Dermis microvascular lymphatic vessel endothelial cell (primary cell): Measurements from ENCODE around the gene MBNL1. TPM values are rescaled to one million over a fixed set of nuclear protein-coding genes. Genes with fewer than 3 reads are reported as not detected.
"Not testable (repeated sequence)": the region's sequence is repeated elsewhere in the genome, so short reads cannot be mapped to it uniquely, and the experiment has no call there.

ENCODE experiments used
- DNase-seq, 2 donors: peaks; one replicate each; pipeline versions ENCODE4 v3.0.0 to v3.0.0-alpha.2; 2010; ENCODE audit warnings: low read depth in 2 of 2
- total RNA-seq: library from RNA; depleted of rRNA; stranded (reverse); fragments of >200 nt; gene quantifications from 2 replicates; pipeline ENCODE4 v1.2.1, GENCODE V29; 2014

MBNL1 gene
- total RNA-seq, 1 donor from 2014 or later: 316 TPM

DNA sequence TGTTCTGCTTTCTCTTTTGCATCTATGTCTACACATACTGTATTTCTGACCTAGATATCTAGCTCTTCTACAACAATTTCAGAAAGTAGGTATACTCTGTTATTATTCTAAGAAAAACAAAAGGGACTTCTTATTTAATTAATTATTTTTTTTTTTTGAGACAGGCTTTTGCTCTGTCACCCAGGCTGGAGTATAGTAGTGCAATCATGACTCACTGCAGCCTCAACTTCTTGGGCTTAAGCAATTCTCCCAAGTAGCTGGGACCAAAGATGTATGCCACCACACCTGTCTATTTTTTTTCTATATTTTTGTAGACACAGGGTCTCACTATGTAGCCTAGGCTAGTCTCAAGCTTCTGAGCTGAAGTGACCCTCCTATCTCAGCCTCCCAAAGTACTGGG, 130.6 kb downstream of the MBNL1 start:
- DNase-seq: peak in 1 of 2 donors; percentile 44

DNA sequence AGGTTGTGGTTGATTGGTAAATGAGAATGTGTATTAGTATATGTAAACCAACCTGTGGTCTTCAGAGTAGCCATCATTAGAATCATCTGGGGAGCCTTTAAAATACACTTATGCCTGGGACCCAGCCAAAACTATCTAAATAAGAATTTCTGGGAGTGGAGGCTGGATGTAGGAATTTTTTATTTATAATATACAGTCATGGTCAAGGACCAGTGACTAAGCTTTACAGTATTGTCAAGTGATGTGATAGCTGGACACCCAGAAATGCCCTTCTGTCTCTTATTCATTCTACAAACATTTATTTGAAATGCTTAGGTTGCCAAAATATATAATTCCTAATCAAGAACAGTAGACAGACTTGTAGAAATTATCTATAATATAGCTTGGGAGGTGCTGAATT, 132.2 kb downstream of the MBNL1 start:
- DNase-seq: no peak

DNA sequence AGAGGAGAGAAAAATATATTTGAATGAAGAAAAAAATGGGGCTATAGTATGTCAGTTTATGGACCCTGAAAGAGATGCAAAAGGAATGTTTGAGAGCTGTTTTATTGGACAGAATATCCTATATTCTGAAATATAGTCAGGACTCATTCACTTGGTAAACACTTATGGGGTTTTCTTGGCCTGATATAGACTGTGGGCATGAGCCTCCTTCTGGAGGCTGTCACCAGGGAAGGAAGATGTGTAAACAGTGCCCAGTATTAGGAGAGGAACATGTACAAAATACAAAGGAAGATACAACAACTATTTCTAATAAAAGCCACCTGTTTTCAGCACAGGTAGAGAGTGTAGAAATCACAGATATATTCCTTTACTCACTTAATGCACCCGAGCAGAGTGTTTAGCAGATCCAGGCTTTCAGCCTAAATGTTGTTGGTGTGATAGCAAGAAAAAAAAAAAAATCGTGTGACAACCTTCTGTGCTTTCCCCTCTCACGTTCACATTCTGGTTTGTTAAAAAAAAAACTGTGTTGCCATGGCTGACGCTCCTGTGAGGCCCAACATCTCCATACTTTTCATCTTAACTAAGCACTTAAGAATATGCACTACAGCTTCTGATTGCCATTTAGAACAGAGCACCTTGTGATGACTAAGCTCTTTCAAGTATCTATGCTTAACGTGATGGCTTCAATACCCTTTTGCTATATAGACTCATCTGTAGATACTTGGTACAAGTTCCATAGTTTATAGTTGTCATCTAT, 134.1 kb downstream of the MBNL1 start:
- DNase-seq: no peak

DNA sequence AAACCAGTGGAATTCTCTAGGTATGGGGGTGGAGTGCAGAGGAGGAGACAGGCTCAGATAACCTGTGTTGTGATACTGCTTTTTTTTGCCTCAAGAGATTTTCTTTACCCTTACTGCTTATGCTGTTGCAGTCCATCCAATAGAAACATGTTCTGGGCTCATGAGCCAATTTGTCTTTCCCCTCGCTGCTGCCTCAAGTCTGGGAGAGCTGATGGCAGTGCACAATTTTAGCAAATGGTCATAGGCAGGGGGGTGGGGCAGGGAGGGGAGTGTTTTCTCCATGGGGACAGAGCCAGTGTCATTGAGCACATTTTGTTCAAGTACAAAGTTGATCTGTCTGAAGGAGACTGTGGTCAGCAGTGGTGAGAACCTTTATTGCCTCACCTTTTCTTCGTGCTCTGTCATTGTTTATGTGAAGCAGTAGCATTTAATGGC, 134.9 kb downstream of the MBNL1 start:
- DNase-seq: no peak

DNA sequence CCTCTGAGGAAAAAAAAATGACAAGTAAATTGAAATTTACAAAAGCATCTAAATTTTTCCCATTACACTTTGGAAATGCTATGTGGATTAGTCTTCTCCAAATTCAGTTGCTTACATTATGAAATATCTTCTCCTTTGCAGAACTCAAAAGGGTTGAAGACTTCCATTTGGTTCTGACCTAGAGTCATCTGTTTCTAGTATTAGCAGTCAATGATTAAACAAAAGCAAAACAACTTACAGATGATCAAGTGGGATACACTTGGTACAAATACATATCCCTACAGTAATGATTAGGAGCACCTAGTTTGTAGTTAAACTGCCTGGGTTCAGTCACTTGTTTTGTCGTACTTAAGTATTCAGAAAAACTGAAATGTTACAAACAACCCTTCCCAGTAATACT, 136.2 kb downstream of the MBNL1 start:
- DNase-seq: no peak

DNA sequence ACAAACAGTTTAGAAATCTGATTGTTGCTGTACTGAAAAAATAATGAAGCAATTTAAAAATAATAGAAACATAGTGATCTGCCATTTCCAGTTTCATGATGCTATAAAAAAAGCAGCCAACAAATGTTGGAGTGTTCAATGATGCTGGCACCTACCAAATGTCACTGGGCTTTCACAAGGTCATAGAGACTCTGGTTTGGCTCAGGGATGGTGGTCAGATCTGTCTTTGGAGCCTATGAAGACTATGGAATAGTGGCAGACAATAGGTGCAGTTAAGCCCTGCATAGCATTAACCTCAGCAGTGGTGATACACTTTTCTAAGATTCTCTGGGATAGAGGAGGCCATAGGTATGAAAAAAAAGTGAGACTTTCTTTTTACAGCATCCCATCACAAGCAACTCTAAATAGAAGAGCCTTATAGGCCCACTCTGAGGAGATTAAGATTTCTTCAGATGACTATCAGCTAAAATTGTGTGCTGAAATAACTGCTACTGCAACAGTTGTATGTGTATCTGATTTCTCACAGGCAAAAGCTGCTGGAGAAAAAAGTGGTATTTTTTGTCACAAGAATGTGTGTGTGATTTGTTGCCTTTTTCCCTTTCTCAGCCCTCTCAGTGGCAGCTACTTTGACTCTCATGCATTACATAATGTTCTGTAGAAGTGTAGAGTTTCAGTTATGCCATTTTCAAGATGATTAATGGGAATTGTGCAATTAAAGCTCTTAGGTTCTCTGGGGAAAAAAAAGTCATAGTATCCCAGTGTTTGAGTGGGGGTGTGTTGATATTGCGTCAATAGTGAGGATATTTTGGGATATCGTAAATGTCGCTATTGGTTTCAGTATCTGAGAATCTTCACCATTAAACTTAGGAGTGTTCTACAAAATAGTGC, 137.4 kb downstream of the MBNL1 start:
- no peak for DNase-seq

DNA sequence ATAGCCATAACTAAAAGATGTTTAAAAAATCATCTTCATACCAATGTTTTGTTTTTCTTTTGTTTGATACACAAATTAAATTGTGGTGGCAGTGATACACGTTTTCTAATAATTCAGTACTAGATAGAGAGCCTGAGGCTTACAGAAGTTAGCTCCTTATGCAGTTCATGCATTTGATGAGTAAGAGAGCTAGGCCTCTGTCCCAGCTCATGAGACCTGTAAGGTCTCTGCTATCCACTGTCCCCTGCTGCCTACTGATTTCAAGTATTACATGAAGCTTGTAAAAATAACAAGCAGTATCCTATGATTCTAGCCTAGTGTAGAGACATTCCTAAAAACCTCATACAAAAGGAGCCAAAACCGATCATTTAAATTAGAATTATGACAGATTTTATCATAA, 144.5 kb downstream of the MBNL1 start:
- DNase-seq: no peak

DNA sequence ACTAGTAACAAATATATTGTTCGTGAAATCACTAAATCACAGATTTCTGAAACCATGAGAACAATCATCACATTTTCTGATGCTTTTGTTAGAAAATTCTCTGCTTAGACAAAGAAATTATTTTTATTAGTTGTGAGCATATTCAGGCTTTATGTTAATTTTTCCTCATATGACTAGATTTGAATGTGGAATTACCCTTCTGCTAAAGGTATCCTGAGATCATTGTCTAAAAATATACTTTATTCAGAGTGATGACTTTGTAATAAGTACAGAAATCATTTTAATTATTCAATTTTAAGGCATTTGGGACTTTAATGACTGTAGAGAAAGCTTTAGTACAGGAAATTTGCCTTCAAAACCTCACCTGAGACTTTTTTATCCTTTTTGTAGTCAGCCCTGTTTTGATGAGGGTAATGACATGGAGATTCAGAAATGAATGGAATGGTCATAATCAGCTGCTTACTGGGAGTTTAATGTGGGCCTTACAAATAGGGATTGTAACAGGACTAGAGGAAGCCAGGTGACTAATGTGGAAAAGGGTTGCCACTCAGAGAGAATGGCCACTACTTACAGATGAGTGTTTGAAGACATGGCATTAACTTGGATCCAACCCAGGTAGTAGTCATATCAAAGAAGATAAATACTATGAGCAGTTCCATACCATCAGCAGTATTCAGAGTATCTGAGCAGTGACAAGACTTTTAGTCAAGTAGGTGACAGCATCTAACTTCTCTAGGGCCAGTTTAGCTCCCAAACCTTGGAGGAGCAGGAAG, 148.3 kb downstream of the MBNL1 start:
- DNase-seq: no peak

DNA sequence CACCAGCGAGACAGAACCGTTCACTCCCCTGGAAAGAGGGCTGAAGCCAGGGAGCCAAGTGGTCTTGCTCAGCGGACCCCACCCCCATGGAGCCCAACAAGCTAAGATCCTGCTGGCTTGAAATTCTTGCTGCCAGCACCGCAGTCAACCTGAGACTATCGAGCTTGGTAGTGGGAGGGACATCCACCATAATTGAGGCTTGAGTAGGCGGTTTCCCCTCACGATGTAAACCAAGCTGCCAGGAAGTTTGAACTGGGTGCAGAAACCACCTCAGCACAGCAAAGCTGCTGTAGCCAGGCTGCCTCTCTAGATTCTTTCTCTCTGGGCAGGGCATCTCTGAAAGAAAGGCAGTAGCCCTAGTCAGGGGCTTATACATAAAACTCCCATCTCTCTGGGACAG, 151.0 kb downstream of the MBNL1 start:
- DNase-seq: no peak

DNA sequence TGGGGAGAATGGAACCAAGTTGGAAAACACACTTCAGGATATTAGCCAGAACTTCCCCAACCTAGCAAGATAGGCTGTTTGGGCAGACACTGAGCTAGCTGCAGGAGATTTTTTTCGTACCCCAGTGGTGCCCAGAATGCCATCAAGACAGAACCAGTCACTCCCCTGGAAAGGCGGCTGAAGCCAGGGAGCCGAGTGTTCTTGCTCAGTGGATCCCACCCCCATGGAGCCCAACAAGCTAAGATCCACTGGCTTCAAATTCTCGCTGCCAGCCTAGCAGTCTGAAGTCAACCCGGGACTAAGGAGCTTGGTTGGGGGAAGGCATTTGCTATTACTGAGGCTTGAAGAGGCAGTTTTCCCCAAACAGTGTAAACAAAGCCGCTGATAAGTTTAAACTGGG, 152.4 kb downstream of the MBNL1 start:
- DNase-seq: no peak

DNA sequence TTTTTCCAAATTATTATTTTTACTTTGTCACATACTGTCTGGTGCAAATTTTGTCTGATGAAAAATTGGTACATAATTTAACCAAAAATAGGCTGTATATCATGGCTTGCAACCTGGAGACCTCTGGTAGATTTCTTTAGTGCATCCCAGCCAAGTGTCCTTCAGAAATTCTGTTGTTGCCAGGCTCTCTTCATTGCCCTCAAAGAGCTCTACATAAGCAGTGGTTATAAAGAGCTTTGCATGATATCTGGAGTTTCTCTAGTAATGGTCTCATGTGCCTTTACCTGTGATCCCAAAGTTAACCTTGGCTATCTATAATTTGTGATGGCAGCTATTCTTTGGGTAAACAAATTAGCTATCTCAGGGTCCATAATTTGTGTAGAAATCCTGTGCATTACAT, 157.7 kb downstream of the MBNL1 start:
- no peak for DNase-seq

DNA sequence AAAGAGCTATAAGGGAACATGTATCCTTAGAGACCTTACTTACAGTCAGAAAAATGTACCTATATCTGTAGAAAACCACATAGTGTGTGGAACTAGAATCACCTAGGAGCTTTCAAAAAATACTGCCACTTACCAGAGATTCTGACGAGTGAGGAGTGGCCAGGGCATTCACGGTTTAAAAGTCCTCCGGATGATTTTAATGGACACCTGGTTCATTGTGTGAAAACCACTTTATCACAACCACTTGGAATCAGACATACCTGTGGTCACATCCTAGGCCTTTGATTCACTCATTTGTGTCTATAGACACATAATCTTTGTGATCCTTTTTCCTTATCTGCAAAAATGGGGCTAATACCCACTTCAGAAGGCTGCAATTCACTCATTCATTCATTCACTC, 159.8 kb downstream of the MBNL1 start:
- DNase-seq: no peak

DNA sequence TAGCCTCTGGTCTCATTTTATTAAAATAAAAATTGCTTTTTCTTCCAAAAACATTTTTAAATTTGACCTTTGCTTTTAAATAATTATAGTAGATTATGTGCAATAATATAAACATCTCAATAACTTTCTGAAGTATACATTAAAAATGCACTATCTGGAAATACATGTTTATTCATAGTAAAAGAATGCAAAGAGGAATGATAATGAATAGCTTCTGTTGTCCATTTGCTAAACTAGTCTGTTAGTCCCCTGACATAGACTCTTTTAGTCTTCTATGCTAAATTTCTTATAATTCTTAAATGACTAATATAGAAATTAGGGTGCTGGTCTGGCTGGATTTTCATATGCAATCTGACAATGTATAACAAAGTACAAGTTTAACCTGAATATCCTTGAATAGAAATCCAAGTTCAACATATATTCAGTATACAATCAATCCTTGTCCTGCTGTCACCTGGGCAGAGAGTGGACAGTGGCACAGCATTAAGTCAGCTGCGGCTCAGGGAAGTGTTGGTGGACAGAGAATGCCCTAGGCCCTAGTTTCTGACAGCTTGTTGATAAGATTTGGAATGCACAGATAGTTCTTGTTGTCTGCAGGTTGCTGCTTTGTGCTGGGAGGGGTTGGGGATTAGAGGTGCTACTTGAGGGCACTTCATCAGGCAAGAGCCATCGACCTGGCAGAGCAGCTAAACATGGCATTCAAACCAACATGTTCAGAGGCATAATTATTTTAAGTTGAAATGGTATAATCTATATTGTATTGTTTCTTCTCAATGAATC, 161.7 kb downstream of the MBNL1 start:
- DNase-seq: no peak

DNA sequence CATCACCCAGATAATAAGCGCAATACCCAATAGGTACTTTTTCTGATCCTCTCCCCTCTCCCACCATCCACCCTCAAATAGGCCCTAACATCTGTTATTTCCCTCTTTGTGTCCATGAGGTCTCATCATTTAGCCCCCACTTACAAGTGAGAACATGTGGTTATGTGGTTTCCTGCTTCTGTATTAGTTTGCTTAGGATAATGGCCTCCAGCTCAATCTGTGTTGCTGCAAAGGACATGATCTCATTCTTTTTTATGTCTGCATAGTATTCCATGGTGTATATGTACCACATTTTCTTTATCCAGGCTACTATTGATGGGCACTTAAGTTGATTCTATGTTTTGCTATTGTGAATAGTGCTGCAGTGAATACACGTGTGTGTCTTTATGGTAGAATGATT, 165.4 kb downstream of the MBNL1 start:
- no peak for DNase-seq

DNA sequence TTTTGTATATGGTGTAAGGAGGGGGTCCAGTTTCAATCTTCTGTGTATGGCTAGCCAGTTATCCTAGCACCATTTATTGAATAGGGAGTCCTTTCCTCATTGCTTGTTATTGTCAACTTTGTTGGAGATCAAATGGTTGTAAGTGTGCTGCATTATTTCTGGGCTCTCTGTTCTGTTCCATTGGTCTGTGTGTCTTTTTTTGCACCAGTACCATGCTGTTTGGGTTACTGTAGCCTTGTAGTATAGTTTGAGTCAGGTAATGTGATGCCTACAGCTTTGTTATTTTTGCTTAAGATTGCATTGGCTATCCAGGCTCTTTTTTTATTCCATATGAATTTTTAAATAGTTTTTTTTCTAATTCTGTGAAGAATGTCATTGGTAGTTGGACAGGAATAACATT, 166.5 kb downstream of the MBNL1 start:
- DNase-seq: not testable (repeated sequence)

DNA sequence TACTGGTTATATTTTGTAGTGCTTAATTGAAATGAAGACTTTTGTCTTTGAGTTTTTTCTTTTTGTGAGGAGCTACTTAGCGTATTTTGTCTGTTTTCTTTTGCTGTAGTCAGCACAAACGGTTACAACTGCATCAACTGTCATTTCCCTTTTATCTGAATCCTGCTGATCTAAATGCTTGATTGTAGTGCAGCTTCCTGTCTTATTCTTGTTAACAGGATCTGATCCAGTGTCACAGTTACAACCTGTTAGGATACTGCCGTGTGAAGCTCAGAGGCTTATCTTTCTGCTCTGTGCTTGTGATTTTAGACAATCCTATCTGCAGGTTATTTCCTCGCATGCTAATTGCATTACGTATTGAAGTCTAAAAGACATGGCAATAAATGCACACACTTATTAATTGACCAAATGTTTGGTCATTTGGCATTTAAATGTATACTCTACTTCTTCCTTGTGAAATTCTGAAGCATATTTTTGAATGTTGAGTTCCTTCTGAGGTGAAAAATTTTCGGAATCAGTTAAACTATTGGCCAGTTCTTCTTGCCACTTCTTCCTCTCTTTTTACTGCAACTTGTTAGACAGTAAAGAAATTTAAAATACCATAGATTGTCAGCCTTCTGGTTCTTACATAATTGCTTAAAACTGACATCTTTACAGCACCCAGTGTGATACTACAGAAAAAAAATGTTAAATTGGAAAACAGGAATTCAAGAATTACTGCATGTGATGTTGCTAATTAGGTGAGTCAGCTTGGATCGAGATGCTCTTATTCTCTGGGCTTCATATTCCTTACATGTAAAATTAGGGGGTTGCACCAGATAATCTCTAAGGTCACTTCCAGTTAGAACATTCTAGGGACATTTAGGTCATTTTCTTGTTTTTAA, 168.2 kb downstream of the MBNL1 start:
- DNase-seq: peak; percentile 21 to 74

DNA sequence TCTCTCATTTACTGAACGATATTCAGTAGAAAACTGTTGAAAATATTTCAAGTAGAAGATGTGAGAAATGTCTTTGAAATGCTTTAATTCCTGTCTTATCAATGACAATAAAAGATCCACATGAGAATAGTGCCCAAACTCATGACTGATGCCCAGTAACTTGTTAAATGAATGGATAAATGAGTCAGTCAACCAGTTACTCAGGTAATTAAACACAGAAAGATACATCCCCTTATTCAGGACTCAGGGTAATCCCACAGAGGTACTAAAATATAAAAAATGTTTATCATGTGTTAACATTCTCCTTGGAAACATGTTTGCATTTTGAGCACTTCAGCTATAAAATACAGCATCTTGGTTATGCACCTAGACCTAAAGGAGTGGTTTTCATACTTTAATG, 169.5 kb downstream of the MBNL1 start:
- no peak for DNase-seq

DNA sequence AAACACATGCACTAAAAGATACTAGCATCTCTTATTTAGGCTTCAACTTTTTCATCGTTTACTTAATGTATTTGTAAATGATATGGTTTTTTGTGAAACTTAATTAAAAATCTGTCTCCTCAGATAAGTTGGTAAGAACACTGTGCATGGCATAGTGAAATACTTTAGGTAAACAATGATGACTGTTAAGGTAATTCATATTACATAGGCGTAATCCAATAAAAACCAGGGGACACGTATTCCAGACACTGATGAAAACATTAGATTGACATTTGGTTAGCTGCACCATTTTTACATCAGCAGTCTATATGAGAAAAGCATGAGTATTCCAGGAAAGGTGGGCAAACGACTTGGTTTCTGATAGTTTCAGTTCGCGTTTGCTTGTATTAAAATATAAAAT, 170.0 kb downstream of the MBNL1 start:
- no peak for DNase-seq

DNA sequence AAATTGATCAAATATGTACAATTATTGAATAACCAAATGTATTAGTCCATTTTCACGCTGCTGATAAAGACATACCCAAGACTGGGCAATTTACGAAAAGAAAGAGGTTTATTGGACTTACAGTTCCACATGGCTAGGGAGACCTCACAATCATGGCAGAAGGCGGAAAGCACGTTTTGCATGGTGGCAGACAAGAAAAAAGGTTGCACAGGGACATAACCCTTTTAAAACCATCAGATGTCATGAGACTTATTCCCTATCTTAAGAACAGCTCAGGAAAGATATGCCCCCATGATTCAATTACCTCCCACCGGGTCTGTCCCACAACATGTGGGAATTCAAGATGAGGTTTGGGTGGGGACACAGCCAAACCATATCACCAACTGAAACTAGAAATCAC, 171.5 kb downstream of the MBNL1 start:
- DNase-seq: not testable (repeated sequence)
